GM21447 (cell line): Measurements from ENCODE around the gene NCF4.

Experiments
- ATAC-seq: cut with Tn5 transposase; IDR thresholded peaks from one replicate; pipeline ENCODE4 v1.9.1; 2021; ENCODE audit not compliant: unreplicated experiment

Gene NCF4

DNA sequence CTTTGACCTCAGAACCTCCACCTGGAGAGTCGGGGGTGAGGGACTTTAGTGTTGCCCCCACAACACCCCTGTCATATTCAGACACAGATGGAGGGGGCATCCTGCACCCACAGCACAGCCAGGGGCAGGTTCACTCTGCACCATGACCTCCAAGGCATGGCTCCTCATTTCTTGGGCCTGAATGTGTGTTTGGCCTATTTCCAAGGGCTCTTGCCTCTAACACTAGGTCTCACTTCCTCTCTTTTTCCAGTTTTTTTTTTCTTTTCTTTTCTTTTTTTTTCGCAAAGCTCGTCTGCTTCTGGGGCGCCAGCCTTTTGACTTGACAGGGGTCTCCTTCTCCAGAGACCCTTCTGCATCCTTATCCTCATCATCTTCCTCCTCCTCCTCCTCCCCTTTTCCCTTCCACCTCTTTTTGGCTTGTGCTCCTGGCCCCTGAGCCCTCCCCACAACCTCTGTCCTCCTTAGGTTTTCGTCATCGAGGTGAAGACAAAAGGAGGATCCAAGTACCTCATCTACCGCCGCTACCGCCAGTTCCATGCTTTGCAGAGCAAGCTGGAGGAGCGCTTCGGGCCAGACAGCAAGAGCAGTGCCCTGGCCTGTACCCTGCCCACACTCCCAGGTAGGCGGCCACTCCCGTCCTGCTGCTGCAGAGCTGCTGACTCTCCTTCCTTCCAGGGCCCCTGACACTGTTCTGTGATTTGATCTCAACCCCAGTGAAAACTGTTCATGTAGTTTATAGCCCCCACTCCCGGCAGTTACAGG, 3.8 kb downstream of the NCF4 start:
- ATAC-seq = no peak

GRCh38 chr22:36865346-36865745, 4.5 kb downstream of the NCF4 start:
- no peak for ATAC-seq

DNA sequence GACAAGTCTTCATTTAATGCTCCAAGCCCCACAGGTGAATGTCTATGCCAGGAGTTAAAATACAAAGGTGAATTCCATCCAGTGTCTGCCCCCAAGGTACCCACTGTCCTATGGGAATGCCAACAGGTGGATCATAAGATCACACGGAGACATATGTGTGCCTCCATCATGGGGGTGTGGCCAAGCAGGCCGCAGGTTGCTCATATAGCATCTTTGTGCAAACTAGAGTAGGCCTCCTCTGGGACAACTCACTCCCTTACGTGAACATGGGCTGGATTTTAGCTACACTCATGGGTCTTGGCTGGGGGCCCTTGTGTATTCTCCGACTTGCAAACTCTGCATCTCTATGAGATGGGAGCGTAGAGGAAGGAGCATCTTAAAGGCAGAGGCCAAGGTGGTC, 6.9 kb downstream of the NCF4 start:
- no peak for ATAC-seq

- ATAC-seq = no peak
Observed at GRCh38 chr22:36868546-36869181, 7.9 kb downstream of the NCF4 start.

DNA sequence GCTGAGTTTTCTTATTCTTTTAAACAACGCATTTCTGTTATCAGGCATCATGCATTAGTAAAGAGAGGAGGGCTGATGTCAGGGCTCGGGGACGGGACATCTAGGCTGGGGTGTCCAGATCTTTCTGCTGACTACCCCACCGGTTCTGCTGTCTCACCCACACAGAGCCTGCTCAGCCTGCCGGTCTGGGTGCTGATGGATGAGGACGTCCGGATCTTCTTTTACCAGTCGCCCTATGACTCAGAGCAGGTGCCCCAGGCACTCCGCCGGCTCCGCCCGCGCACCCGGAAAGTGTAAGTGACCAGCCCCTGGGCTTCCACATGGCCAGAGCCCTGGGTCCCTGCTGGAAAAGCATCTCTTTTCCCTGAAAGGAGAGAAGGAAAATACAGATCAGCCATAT, 9.4 kb downstream of the NCF4 start:
- no peak for ATAC-seq

- ATAC-seq = no peak
Observed at GRCh38 chr22:36871669-36872081, 10.9 kb downstream of the NCF4 start.

- no peak for ATAC-seq
Observed at GRCh38 chr22:36872084-36872483, 11.3 kb downstream of the NCF4 start.

GRCh38 chr22:36872866-36873498, 12.2 kb downstream of the NCF4 start:
- no peak for ATAC-seq

- peak; percentile 85 for ATAC-seq
Observed at GRCh38 chr22:36873614-36874308, 13.0 kb downstream of the NCF4 start.

DNA sequence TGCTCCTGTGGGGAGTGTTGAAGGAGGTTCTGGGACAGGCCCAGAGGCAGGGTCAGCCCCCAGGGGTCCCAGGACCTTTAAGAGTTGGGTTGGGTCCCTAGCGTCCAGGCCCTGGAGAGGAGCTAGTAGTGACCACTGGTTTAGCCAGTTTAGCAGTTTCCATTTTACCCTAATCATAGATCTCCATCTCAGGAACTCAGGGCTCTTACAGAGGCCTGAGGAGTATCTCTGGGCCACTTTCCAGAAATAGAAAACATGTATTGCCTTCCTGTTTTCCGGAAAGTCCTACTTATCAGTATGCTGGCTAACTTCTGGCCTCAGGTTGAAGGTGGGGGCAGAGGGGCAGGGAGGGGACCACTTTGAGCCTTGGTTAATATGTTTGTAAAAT, 13.5 kb downstream of the NCF4 start:
- no peak for ATAC-seq

GRCh38 chr22:36874736-36875135, 13.9 kb downstream of the NCF4 start:
- ATAC-seq = no peak

DNA sequence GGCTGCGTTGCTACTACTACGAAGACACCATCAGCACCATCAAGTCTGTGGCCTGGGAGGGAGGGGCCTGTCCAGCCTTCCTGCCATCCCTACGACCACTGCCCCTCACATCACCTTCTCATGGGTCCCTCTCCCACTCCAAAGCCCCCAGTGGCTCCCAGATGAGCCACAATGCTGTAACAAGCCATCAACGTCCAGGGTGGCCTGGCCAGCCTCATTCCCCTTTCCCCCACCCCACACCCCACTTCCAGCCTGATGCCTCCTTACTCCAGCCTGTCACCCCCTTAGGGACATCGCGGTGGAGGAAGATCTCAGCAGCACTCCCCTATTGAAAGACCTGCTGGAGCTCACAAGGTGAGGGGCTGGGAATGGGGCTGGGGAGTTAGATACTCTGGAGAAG, 14.9 kb downstream of the NCF4 start:
- no peak for ATAC-seq

DNA sequence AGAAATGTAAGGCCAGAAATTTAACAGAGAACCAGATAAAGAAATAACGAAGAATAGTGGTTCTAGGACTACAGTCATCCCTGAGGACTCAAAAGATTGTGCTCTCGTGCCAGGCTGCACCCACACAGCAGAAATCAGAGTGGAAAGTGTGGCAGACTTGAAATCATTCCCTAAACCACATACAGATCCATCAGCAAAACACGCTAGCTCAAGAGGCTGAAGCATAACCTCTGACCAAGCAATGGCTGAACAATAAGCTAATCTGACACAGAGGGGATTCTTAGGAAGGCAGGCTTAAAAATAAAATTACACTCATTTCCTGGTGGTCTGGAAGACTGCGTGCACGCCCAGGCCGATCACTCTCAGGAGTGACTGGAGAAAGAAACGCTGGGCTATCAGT, 19.0 kb downstream of the NCF4 start:
- no peak for ATAC-seq

DNA sequence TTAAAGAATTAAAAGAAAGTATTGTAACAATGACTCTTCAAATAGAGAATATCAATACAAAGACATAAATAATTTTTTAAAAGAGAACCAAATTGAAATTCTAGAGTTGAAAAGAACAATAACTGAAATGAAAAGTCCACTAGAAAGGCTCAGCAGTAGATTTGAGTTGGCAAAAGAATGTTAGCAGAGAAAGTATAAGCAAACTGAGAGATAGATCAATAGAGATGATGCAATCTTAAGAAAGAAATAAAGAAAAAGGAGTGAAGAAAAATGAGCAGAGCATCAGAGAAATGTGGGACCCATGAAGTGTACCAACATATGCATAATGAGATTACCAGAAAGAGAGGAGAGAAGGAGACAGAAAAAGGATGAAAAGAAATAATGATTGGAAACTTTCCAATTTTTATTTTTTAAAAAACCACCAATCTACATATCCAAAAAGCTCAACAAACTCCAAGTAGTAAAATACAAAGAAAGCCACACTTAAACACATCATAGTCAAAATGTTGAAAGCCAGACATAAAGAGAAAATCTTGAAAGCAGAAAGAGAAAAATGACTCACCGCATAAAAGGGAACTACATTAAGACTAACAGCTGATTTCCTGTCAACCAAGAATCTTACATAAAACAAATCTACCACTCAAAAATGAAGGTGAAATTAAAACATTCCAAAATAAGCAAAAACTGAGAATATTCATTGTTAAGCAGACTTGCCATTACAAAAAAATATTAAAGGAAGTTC, 20.9 kb downstream of the NCF4 start:
- no peak for ATAC-seq

DNA sequence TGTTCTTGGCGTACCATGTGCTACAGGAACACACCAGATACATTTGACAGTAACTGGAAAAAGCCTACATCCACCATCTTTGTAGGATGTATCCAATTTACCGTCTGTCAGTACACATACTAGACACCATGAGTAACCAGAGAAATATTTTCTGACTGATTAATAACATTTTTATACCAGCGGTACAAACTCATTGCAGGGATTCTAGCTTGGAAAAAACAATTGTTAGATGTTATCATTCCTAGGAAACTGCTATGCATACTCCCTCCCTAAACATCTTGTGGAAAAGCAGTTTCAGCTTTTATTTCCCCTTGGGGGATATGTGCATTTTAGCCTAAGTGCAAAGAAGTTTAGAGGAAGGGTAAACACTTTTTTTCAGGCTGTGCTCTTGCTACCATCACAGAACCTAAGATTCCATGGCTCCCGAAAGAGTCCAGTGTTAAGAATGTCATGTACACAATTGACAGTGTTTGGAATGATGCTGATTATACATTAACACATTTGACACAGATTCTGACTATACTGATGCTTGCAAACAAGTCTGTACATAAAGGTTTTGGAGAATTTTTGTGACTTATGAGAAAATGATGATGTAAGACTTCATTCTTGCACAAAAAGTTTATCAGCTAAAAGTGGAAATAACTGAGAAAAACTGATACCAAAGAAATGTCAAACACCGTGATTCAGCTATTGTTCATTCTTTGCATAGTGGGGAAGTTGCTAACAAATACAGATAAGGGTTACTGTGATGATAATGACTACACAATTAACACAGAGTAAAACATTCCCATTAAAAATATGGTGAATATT, 23.7 kb downstream of the NCF4 start:
- no peak for ATAC-seq

DNA sequence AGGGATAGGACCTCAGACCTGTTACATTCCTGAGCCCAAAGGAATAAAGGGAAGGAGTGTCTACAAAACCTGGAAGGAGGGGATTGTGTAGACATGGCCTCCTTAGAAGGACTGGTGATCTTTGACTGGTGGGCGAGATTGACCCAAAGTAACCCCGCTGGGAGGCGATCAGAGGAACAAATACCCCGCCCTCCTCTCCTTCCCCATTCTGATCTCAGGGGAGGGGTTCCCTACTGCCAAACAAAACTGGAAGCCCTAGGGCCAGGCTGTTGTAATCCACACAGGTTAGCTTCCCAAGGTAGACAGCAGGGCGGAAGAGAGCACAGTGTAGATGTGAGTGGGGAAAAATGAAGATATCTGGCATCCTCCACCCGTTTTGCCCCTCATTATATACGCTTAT, 24.7 kb downstream of the NCF4 start:
- no peak for ATAC-seq

- ATAC-seq = no peak
Observed at GRCh38 chr22:36886016-36886415, 25.2 kb downstream of the NCF4 start.

GRCh38 chr22:36887162-36887561, 26.4 kb downstream of the NCF4 start:
- ATAC-seq = no peak

DNA sequence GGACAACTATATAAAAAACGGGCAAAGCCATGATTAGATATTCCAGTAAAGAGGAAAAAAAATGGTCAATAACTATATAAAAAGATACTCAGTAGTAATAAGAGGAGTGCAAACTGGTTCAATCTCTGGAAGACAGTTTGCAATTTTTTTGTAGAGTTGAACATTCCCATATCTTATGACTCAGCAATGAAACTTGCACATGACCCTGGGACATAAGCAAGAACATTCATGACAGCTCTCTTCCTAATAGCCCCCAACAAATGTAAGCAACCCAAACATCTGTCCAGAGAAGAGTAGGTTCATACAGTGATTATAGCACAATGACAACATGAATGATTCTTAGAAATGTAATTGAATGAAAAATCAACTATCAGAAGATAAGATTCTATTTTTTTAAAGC, 30.8 kb downstream of the NCF4 start:
- ATAC-seq = no peak

- no peak for ATAC-seq
Observed at GRCh38 chr22:36892292-36892691, 31.5 kb downstream of the NCF4 start.
